ENCODE data around the gene TMEM79. TPM values are rescaled to one million over a fixed set of nuclear protein-coding genes. Genes with fewer than 3 reads are reported as not detected.

Gene TMEM79, protein sequence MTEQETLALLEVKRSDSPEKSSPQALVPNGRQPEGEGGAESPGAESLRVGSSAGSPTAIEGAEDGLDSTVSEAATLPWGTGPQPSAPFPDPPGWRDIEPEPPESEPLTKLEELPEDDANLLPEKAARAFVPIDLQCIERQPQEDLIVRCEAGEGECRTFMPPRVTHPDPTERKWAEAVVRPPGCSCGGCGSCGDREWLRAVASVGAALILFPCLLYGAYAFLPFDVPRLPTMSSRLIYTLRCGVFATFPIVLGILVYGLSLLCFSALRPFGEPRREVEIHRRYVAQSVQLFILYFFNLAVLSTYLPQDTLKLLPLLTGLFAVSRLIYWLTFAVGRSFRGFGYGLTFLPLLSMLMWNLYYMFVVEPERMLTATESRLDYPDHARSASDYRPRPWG
- total RNA-seq: 100 to 1,000 TPM in 2 of 4 donors, 10 to 100 TPM in 2; 81.0 to 120 (median 97.5) TPM

DNA sequence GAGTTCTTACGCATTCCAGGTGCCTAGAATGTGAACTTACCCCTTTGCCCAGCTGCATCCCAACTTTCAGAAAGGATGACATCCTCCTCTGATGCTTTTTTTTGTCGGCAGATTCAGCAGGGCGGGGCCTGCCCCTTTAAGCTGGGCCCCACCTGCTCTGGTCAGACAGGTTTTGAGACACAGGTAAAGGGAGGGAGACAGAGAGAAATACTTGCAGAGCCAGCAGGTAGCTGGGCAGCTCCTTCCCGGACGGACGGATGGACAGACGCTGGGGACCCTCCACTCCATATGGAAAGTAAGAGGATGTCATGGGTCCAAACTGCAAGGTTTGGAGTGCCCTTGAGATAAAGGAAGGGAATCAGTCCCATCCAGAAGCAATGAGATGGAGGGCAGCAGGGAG lies at the start of gene TMEM79:
TMEM79 (plus strand) TSS at position 214 of the 400 bp plus-strand sequence. CDS start 902 bp downstream, outside the sequence.
- no peaks in the 10 kb centered on the region for H3K27me3 ChIP-seq
- H3K36me3 ChIP-seq: peaks cover 19% of the 10 kb centered on the region
- no peak for DNase-seq (ENCODE audit: low spot score in 2 of 2)
- H3K4me1 ChIP-seq: peaks cover 43% of the 10 kb centered on the region
- WGBS: 49% methylated on average over 7 of the region's 7 CpGs
- no peaks in the 10 kb centered on the region for H3K9me3 ChIP-seq
- no peak for TF ChIP-seq POLR2A (IDR thresholded peaks at IDR 0.05)
- TF ChIP-seq, protein P1, sequence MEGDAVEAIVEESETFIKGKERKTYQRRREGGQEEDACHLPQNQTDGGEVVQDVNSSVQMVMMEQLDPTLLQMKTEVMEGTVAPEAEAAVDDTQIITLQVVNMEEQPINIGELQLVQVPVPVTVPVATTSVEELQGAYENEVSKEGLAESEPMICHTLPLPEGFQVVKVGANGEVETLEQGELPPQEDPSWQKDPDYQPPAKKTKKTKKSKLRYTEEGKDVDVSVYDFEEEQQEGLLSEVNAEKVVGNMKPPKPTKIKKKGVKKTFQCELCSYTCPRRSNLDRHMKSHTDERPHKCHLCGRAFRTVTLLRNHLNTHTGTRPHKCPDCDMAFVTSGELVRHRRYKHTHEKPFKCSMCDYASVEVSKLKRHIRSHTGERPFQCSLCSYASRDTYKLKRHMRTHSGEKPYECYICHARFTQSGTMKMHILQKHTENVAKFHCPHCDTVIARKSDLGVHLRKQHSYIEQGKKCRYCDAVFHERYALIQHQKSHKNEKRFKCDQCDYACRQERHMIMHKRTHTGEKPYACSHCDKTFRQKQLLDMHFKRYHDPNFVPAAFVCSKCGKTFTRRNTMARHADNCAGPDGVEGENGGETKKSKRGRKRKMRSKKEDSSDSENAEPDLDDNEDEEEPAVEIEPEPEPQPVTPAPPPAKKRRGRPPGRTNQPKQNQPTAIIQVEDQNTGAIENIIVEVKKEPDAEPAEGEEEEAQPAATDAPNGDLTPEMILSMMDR (IDR thresholded peaks at IDR 0.05): no peak
- TF ChIP-seq EP300 (IDR thresholded peaks at IDR 0.05): no peak
- no peak for TF ChIP-seq POLR2AphosphoS5 (IDR thresholded peaks at IDR 0.05)
- H3K4me3 ChIP-seq: peak within 1 kb of the TSS; percentile 86
- H3K27ac ChIP-seq: peak within 1 kb of the TSS; percentile 94

DNA sequence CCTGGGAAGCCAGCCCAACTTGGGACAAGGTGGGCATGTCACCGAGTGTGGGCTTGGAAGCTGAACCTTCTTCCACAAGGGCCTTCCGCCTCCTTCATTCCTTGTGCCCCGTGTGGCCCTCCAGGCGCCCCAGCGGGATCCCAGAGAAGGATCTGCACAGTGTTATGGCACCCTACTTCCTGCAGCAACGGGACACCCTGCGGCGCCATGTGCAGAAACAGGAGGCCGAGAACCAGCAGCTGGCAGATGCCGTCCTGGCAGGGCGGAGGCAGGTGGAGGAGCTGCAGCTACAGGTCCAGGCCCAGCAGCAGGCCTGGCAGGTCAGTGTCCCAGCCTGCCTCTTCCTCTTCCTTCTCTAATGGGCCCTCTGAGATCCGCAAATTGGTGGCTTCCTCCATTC lies 48.0 kb upstream of the TMEM79 start:
- Histone ChIP-seq H3K27me3 (no peaks in the 10 kb centered on the region), H3K27ac (no peak overlapping the region), H3K9me3 (no peaks in the 10 kb centered on the region), H3K4me3 (no peak overlapping the region), H3K36me3 (peaks cover 68% of the 10 kb centered on the region), H3K4me1 (peaks cover 5% of the 10 kb centered on the region)
- TF ChIP-seq POLR2AphosphoS5 (IDR thresholded peaks at IDR 0.05) (no peak), POLR2A (IDR thresholded peaks at IDR 0.05) (no peak), EP300 (IDR thresholded peaks at IDR 0.05) (no peak)
- TF ChIP-seq, protein P1 (IDR thresholded peaks at IDR 0.05): no peak
- WGBS: 48% methylated on average over 12 of the region's 12 CpGs
- DNase-seq (ENCODE audit: low spot score in 2 of 2): no peak

- Histone ChIP-seq H3K9me3 (no peaks in the 10 kb centered on the region), H3K27ac (no peak overlapping the region), H3K27me3 (no peaks in the 10 kb centered on the region), H3K4me3 (no peak overlapping the region), H3K36me3 (peaks cover 68% of the 10 kb centered on the region), H3K4me1 (peaks cover 16% of the 10 kb centered on the region)
- no peak for DNase-seq (ENCODE audit: low spot score in 2 of 2)
- TF ChIP-seq POLR2A (IDR thresholded peaks at IDR 0.05) (no peak), EP300 (IDR thresholded peaks at IDR 0.05) (no peak), POLR2AphosphoS5 (IDR thresholded peaks at IDR 0.05) (no peak)
- TF ChIP-seq, protein P1 (IDR thresholded peaks at IDR 0.05): no peak
- WGBS: 97% methylated on average over 5 of the region's 5 CpGs
Observed at GRCh38 chr1:156238248-156238647, 45.9 kb upstream of the TMEM79 start.

DNA sequence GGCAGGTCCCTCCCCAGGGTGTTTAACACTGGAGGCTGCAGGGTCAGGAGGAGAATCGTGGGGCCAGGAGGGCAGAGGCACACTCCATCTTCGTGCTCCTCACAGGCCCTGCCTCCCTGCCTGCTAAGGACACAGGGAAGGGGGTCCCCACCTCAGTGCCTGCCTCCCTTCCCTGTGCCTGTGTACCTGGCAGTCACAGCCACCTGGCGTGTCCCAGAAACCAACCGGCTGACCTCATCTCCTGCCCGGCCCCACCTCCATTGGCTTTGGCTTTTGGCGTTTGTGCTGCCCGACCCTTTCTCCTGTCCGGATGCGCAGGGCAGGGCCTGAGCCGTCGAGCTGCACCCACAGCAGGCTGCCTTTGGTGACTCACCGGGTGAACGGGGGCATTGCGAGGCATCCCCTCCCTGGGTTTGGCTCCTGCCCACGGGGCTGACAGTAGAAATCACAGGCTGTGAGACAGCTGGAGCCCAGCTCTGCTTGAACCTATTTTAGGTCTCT lies 42.8 kb upstream of the TMEM79 start:
- H3K27me3 ChIP-seq: peaks cover 6% of the 10 kb centered on the region
- no peak for TF ChIP-seq POLR2A (IDR thresholded peaks at IDR 0.05)
- TF ChIP-seq POLR2AphosphoS5 (IDR thresholded peaks at IDR 0.05): no peak
- TF ChIP-seq, protein P1 (IDR thresholded peaks at IDR 0.05): no peak
- TF ChIP-seq EP300 (IDR thresholded peaks at IDR 0.05): no peak
- peak in 1 of 2 donors; percentile 70 for DNase-seq (ENCODE audit: low spot score in 2 of 2)
- no peak overlapping the region for H3K27ac ChIP-seq
- H3K9me3 ChIP-seq: no peaks in the 10 kb centered on the region
- H3K4me1 ChIP-seq: peaks cover 37% of the 10 kb centered on the region
- WGBS: 28% methylated on average over 14 of the region's 15 CpGs
- H3K36me3 ChIP-seq: peaks cover 40% of the 10 kb centered on the region
- H3K4me3 ChIP-seq: no peak overlapping the region

DNA sequence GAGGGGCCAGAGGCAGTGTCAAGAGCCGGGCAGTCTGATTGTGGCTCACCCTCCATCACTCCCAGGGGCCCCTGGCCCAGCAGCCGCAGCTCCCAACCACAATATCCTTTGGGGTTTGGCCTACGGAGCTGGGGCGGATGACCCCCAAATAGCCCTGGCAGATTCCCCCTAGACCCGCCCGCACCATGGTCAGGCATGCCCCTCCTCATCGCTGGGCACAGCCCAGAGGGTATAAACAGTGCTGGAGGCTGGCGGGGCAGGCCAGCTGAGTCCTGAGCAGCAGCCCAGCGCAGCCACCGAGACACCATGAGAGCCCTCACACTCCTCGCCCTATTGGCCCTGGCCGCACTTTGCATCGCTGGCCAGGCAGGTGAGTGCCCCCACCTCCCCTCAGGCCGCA lies 42.2 kb upstream of the TMEM79 start, which contains the start of gene BGLAP:
BGLAP (plus strand) TSS at position 259 of the 400 bp plus-strand sequence; CDS start at position 307, 48 bp downstream.
- Histone ChIP-seq H3K4me1 (peaks cover 40% of the 10 kb centered on the region), H3K27ac (no peak within 1 kb of the TSS), H3K9me3 (no peaks in the 10 kb centered on the region), H3K27me3 (peaks cover 6% of the 10 kb centered on the region), H3K4me3 (no peak within 1 kb of the TSS), H3K36me3 (peaks cover 34% of the 10 kb centered on the region)
- no peak for TF ChIP-seq EP300 (IDR thresholded peaks at IDR 0.05)
- TF ChIP-seq, protein P1 (IDR thresholded peaks at IDR 0.05): no peak
- no peak for TF ChIP-seq POLR2AphosphoS5 (IDR thresholded peaks at IDR 0.05)
- no peak for TF ChIP-seq POLR2A (IDR thresholded peaks at IDR 0.05)
- no peak for DNase-seq (ENCODE audit: low spot score in 2 of 2)
- whole genome bisulfite sequencing: 70% methylated on average over 3 of the region's 14 CpGs

Measured in suprapubic skin (tissue), 4 donors.